PFSK-1 (cell line): ENCODE results near the gene STK32A.

Source experiments
- FOXP2 ChIP-seq: optimal IDR thresholded peaks from 2 replicates; pipeline ENCODE3; 2011; ENCODE audit warnings: borderline replicate concordance, control low read depth, inconsistent platforms; ENCODE audit not compliant: insufficient read depth; ENCODE audit errors: extremely low read length, extremely low read depth
- POLR2AphosphoS5 ChIP-seq: IDR thresholded peaks from 2 replicates; pipeline ENCODE4 v1.6.1; 2012; ENCODE audit warnings: low read depth, mild to moderate bottlenecking, control low read depth, low read length, moderate library complexity
- SIN3A ChIP-seq: IDR thresholded peaks from 2 replicates; pipeline ENCODE4 v1.6.1; 2012; ENCODE audit warnings: mild to moderate bottlenecking, low read length, moderate library complexity, borderline replicate concordance; ENCODE audit not compliant: insufficient read depth
- TAF1 ChIP-seq: IDR thresholded peaks from 2 replicates; pipeline ENCODE4 v1.6.1; 2012; ENCODE audit warnings: low read length, control low read depth, borderline replicate concordance; ENCODE audit not compliant: insufficient read depth
- TF ChIP-seq, protein P1 (sequence below), 2 experiments: IDR thresholded peaks; 2 replicates each; pipeline versions ENCODE4 v1.6.1 to v1.8.0; 2011 to 2012; ENCODE audit warnings: low read depth in 2 of 2, low read length in 2 of 2, control low read depth in 1 of 2, inconsistent platforms in 1 of 2, mild to moderate bottlenecking in 1 of 2, moderate library complexity in 1 of 2; ENCODE audit not compliant: insufficient read depth in 1 of 2

STK32A gene

DNA sequence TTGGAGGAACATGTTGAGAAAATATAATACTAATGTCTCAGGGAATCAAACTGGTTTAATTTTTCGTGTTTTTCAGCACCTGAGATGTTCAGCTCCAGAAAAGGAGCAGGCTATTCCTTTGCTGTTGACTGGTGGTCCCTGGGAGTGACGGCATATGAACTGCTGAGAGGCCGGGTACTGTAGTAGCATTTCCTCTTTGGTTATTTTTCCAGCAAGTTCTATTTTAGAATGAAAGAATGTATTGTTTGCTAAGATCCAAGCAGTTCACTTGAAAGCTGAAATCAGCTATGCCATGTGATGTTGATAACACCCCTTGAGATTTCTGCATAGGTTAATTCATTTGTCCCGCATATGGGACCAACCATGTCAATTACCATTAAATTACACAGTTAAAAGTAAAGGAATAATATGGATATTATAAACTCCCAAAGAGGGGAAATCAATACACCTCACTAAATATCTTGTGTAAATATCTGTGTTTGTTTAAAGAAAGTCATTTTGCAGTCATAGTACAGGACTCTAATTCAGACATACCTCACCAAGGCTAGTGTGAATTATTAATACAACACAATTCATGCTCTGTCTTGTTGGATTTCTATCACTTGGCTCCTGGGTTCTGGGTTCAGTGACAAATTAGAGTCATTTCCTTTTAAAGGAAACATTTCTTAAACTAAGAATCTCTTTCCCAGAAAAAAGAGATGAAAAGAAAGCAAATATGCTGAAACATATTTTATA lies 126.8 kb downstream of the STK32A start:
- TF ChIP-seq FOXP2 (no peak), SIN3A (no peak)
- TF ChIP-seq, protein P1, sequence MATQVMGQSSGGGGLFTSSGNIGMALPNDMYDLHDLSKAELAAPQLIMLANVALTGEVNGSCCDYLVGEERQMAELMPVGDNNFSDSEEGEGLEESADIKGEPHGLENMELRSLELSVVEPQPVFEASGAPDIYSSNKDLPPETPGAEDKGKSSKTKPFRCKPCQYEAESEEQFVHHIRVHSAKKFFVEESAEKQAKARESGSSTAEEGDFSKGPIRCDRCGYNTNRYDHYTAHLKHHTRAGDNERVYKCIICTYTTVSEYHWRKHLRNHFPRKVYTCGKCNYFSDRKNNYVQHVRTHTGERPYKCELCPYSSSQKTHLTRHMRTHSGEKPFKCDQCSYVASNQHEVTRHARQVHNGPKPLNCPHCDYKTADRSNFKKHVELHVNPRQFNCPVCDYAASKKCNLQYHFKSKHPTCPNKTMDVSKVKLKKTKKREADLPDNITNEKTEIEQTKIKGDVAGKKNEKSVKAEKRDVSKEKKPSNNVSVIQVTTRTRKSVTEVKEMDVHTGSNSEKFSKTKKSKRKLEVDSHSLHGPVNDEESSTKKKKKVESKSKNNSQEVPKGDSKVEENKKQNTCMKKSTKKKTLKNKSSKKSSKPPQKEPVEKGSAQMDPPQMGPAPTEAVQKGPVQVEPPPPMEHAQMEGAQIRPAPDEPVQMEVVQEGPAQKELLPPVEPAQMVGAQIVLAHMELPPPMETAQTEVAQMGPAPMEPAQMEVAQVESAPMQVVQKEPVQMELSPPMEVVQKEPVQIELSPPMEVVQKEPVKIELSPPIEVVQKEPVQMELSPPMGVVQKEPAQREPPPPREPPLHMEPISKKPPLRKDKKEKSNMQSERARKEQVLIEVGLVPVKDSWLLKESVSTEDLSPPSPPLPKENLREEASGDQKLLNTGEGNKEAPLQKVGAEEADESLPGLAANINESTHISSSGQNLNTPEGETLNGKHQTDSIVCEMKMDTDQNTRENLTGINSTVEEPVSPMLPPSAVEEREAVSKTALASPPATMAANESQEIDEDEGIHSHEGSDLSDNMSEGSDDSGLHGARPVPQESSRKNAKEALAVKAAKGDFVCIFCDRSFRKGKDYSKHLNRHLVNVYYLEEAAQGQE (IDR thresholded peaks at IDR 0.05; ENCODE audit: insufficient read depth in 1 of 2, low read depth in 2 of 2, low read length in 2 of 2): no peak

DNA sequence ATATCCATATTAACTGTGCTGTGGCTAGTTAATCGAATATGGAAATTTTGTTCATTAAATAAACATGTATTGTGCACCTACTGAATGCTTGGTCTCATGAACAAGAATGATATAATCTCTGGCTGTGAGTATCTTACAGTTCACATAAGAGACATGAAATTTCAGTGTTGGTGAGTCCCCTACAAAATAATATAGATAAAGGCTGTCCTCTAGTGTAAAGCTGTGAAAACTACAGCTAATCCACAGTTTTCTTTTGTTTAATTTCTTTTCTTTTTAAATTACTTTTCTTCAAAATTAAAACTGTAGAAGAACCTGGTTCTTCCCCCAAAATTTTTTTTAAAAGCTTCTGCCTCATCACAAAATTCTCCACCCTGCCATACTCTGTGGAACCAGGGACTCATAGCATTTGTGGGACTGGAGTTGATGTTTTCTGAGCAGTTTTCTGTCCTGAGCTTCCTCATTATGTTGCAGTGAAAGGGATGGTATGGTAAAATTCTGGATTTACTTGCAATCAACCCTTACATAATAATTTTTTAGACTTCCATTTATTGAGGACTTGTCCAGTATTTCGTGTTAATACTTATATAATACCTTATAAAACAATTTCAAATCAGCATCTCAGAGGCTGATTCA lies 135.0 kb downstream of the STK32A start:
- TF ChIP-seq FOXP2 (no peak), SIN3A (no peak), TAF1 (no peak), POLR2AphosphoS5 (no peak)
- TF ChIP-seq, protein P1 (IDR thresholded peaks at IDR 0.05; ENCODE audit: insufficient read depth in 1 of 2, low read depth in 2 of 2, low read length in 2 of 2): no peak

DNA sequence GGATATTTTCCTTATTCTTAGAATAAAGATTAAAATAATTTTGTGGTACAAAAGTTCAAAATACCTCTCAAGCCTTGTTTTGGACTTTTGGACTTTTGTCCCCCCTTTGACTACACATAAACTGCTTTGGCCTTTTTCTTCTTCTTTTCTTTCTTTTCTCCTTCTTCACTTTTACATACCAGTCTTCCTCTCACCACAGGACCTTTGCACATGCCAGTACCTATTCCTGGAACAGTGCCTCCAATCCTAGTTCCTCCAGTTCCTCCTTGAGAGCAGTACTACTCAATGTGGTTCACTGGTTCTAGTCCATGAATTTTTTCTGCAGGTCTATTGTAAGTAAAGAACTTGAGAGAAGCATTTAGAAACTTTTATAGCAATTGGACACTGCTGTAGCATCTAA lies 136.5 kb downstream of the STK32A start:
- no peak for TF ChIP-seq POLR2AphosphoS5
- TF ChIP-seq FOXP2: no peak
- no peak for TF ChIP-seq TAF1
- TF ChIP-seq, protein P1 (IDR thresholded peaks at IDR 0.05; ENCODE audit: insufficient read depth in 1 of 2, low read depth in 2 of 2, low read length in 2 of 2): no peak
- TF ChIP-seq SIN3A: no peak

DNA sequence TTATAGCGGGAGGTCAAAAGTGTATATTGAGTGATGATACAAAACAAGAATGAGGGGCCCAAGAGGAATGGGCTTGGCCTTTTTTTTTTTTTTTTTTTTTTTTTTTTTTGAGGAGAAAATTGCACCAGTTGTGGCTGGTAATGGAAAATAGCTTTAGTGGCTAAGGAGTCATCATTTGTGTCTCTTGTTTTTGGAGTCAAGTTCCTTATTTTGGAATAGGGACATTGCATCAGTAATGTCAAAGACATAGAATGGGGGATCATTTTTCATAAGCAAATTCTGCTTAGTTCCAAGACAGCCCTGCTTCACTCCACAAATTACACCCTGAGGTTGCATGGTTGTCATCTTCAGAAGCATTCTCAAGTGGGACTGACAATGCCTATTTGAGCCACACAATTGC lies 137.4 kb downstream of the STK32A start:
- no peak for TF ChIP-seq SIN3A
- TF ChIP-seq, protein P1 (IDR thresholded peaks at IDR 0.05; ENCODE audit: insufficient read depth in 1 of 2, low read depth in 2 of 2, low read length in 2 of 2): no peak
- TF ChIP-seq TAF1: no peak
- TF ChIP-seq POLR2AphosphoS5: no peak
- no peak for TF ChIP-seq FOXP2
